Gastrocnemius medialis (tissue), 4 donors: Measurements from ENCODE around the gene MIPOL1.

Experiments used
- POLR2A ChIP-seq, 2 donors: fragments of 450-650 bp; IDR thresholded peaks; one replicate each; pipeline ENCODE4 v1.6.1; 2017; ENCODE audit warnings: antibody characterized with exemption in 2 of 2, mild to moderate bottlenecking in 2 of 2, moderate library complexity in 2 of 2
- TF ChIP-seq, protein P1 (sequence below), 5 experiments: fragments of 450-650 bp in 3 of 5; fragments of 200-600 bp in 2 of 5; sonication (generic) in 2 of 5; IDR thresholded peaks in 4 of 5; conservative IDR thresholded peaks in 1 of 5; 1 replicate in 4 of 5; 2 replicates in 1 of 5; pipeline ENCODE4 v1.5.1; 2016 to 2019; ENCODE audit warnings: antibody characterized with exemption in 5 of 5, mild to moderate bottlenecking in 3 of 5, moderate library complexity in 3 of 5

DNA sequence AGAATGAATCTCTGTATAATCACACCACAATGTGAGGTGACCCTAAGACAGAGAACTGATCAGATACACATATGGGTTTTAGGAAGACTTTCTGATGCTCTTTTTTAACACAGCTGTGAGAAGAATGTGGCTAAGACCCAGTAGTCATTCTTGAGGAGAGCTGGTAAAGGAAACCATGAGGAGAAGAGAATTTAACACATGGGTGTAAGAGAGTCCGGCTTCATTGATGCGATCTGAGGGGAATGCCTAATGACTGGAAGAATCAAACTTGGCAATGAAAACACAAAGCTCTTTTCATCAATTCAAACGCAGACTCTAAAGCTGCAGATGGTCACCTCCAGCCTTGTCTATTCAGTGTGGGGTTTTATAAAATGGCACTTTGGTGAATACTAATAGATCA lies 318.0 kb downstream of the MIPOL1 start:
- TF ChIP-seq, protein P1, sequence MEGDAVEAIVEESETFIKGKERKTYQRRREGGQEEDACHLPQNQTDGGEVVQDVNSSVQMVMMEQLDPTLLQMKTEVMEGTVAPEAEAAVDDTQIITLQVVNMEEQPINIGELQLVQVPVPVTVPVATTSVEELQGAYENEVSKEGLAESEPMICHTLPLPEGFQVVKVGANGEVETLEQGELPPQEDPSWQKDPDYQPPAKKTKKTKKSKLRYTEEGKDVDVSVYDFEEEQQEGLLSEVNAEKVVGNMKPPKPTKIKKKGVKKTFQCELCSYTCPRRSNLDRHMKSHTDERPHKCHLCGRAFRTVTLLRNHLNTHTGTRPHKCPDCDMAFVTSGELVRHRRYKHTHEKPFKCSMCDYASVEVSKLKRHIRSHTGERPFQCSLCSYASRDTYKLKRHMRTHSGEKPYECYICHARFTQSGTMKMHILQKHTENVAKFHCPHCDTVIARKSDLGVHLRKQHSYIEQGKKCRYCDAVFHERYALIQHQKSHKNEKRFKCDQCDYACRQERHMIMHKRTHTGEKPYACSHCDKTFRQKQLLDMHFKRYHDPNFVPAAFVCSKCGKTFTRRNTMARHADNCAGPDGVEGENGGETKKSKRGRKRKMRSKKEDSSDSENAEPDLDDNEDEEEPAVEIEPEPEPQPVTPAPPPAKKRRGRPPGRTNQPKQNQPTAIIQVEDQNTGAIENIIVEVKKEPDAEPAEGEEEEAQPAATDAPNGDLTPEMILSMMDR (IDR thresholded peaks at IDR 0.05 in 4 of 5, conservative IDR thresholded peaks at IDR 0.05 in 1 of 5) = no peak
- no peak for TF ChIP-seq POLR2A (IDR thresholded peaks at IDR 0.05)
